HepG2 (cell line): ENCODE measurements around the gene DDR1. TPM values are rescaled to one million over a fixed set of nuclear protein-coding genes. Genes with fewer than 3 reads are reported as not detected.

ENCODE experiments used
- GATAD1 ChIP-seq: IDR thresholded peaks from 2 replicates; pipeline ENCODE4 v1.6.1; 2016; ENCODE audit warnings: missing genetic modification reagents, missing compliant biosample characterization
- KDM6A ChIP-seq: IDR thresholded peaks from 2 replicates; pipeline ENCODE4 v1.6.1; 2016; ENCODE audit warnings: low read depth
- KMT2B ChIP-seq: IDR thresholded peaks from 2 replicates; pipeline ENCODE4 v1.6.1; 2016; ENCODE audit warnings: missing genetic modification reagents, missing compliant biosample characterization
- MAF1 ChIP-seq: sonication (generic); formaldehyde crosslinking; IDR thresholded peaks from 2 replicates; pipeline ENCODE4 v1.5.0; 2020; ENCODE audit warnings: missing genetic modification reagents, borderline replicate concordance
- NFYB ChIP-seq: sonication (generic); formaldehyde crosslinking; IDR thresholded peaks from 2 replicates; pipeline ENCODE4 v1.4.0; 2020; ENCODE audit warnings: missing genetic modification reagents
- PITX1 ChIP-seq: sonication (generic); formaldehyde crosslinking; IDR thresholded peaks from 2 replicates; pipeline ENCODE4 v1.5.1; 2020; ENCODE audit warnings: mild to moderate bottlenecking, missing genetic modification reagents
- RARG ChIP-seq: sonication (generic); formaldehyde crosslinking; IDR thresholded peaks from 2 replicates; pipeline ENCODE4 v1.4.0; 2020; ENCODE audit warnings: low read depth, mild to moderate bottlenecking, missing genetic modification reagents
- RBFOX2 ChIP-seq: fragments of 200-400 bp; formaldehyde crosslinking; IDR thresholded peaks from 2 replicates; pipeline ENCODE4 v1.6.1; 2017; ENCODE audit warnings: low read depth, mild to moderate bottlenecking, low read length
- RFX1 ChIP-seq: fragments of 450-650 bp; IDR thresholded peaks from 2 replicates; pipeline ENCODE4 v1.6.1; 2017
- SALL2 ChIP-seq: sonication (generic); formaldehyde crosslinking; IDR thresholded peaks from 2 replicates; pipeline ENCODE4 v1.8.1; 2023; ENCODE audit warnings: mild to moderate bottlenecking, missing genetic modification reagents, inconsistent platforms
- TARDBP ChIP-seq: sonication (generic); formaldehyde crosslinking; IDR thresholded peaks from 2 replicates; pipeline ENCODE4 v1.8.0; 2022; ENCODE audit warnings: mild to moderate bottlenecking, missing genetic modification reagents
- ZNF138 ChIP-seq: sonication (generic); formaldehyde crosslinking; IDR thresholded peaks from 2 replicates; pipeline ENCODE4 v1.5.0; 2020; ENCODE audit warnings: mild to moderate bottlenecking, low read depth, missing genetic modification reagents
- ZNF720 ChIP-seq: sonication (generic); formaldehyde crosslinking; IDR thresholded peaks from 2 replicates; pipeline ENCODE4 v1.4.0; 2020; ENCODE audit warnings: missing genetic modification reagents
- polyA plus RNA-seq, 8 experiments: library from polyadenylated mRNA; depleted of rRNA in 3 of 8; stranded (reverse) in 7 of 8; unstranded in 1 of 8; fragments of >200 nt; fragmentation: Illumina TruSeq in 4 of 8; extraction: Trizol in 4 of 8; gene quantifications; 2 replicates each; pipeline versions ENCODE4 v1.2.1 to v1.2.3, GENCODE V29; 2011 to 2016; ENCODE audit warnings: low read depth in 4 of 8, missing spikeins in 1 of 8, mixed read lengths in 1 of 8; ENCODE audit not compliant: insufficient read depth in 1 of 8
- total RNA-seq, 5 experiments: library from RNA; depleted of rRNA; stranded (reverse); fragments of >200 nt; fragmentation: Illumina TruSeq; extraction: Trizol; gene quantifications; 2 replicates each; pipeline ENCODE4 v1.2.3, GENCODE V29; 2016; ENCODE audit warnings: low read depth in 1 of 5
- TF ChIP-seq, protein P1 (sequence below), 2 experiments: sonication (generic) in 1 of 2; formaldehyde crosslinking in 1 of 2; IDR thresholded peaks; 2 replicates each; pipeline versions ENCODE4 v1.4.0 to v1.6.1; 2016 to 2020; ENCODE audit warnings: borderline replicate concordance in 1 of 2, low read depth in 1 of 2, mild to moderate bottlenecking in 1 of 2, missing genetic modification reagents in 1 of 2
- TF ChIP-seq, protein P2 (sequence below): IDR thresholded peaks from 2 replicates; pipeline ENCODE4 v1.6.1; 2012; ENCODE audit warnings: low read depth, low read length, improper control_type of control experiment
- TF ChIP-seq, protein P3 (sequence below): sonication (generic); formaldehyde crosslinking; IDR thresholded peaks from 2 replicates; pipeline ENCODE4 v1.4.0; 2020; ENCODE audit warnings: mild to moderate bottlenecking, missing genetic modification reagents, borderline replicate concordance

Gene DDR1
- total and polyA plus RNA-seq, 2 of the 13 experiments (the other 11 are each of a cell fraction or from before 2014, with no cell fraction given) = 16.7 to 20.2 TPM

DNA sequence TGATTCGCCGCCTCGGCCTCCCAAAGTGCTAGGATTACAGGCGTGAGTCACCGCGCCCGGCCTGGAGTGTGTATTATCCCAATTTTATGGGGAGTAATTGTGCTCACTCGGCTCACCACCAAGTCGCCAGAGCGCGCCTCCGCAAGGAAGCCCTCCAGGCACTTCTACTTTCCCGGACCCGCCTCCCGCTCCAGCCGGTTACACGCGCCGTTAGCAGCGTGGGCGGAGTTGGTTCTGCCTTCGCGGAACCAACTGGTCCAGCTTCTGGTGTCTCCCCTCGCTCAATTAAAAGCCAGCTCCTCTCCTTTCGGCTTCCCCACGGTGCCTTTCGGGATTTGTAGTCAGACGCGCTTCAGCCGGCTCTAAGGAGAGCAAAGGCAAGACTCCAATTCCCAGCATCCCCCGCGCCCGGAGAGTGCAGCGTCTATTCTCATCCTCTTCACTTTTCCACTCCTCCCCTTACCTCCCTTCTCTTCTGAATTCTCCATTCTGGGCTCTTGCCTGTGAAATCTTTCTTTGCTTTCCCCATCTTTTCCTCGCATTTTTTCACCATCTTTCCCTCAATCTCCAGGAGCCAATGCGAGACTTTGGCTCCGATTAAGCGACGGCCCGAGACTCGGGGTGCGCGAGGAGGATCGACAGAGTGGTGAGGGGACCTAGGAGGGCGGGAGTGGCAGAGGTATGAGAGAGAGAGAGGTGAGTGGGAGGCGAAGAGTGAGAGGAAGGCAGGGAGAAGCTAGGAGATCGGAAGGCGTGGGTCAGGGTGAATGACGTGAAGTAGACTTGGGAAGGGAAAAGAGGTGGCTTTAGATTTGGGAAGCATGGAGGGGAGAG, 23.7 kb downstream of the DDR1 start, which contains the start of gene GTF2H4 (continued):
- TF ChIP-seq, protein P1, sequence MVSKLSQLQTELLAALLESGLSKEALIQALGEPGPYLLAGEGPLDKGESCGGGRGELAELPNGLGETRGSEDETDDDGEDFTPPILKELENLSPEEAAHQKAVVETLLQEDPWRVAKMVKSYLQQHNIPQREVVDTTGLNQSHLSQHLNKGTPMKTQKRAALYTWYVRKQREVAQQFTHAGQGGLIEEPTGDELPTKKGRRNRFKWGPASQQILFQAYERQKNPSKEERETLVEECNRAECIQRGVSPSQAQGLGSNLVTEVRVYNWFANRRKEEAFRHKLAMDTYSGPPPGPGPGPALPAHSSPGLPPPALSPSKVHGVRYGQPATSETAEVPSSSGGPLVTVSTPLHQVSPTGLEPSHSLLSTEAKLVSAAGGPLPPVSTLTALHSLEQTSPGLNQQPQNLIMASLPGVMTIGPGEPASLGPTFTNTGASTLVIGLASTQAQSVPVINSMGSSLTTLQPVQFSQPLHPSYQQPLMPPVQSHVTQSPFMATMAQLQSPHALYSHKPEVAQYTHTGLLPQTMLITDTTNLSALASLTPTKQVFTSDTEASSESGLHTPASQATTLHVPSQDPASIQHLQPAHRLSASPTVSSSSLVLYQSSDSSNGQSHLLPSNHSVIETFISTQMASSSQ (IDR thresholded peaks at IDR 0.05; ENCODE audit: low read depth) = peak; percentile 12
- TF ChIP-seq, protein P1 (CRISPR knock-in tag; IDR thresholded peaks at IDR 0.05; ENCODE audit: borderline replicate concordance) = peak; percentile 88
- TF ChIP-seq ZNF720 (CRISPR knock-in tag) (no peak), RARG (CRISPR knock-in tag) (no peak), KMT2B (CRISPR knock-in tag) (peak; percentile 90), TARDBP (CRISPR knock-in tag) (peak; percentile 97), RFX1 (no peak), MAF1 (CRISPR knock-in tag) (no peak), NFYB (CRISPR knock-in tag) (peak; percentile 61), KDM6A (no peak), PITX1 (CRISPR knock-in tag) (peak; percentile 75), GATAD1 (peak; percentile 98), RBFOX2 (peak; percentile 59), SALL2 (CRISPR knock-in tag) (no peak), ZNF138 (no peak)
- TF ChIP-seq, protein P2, sequence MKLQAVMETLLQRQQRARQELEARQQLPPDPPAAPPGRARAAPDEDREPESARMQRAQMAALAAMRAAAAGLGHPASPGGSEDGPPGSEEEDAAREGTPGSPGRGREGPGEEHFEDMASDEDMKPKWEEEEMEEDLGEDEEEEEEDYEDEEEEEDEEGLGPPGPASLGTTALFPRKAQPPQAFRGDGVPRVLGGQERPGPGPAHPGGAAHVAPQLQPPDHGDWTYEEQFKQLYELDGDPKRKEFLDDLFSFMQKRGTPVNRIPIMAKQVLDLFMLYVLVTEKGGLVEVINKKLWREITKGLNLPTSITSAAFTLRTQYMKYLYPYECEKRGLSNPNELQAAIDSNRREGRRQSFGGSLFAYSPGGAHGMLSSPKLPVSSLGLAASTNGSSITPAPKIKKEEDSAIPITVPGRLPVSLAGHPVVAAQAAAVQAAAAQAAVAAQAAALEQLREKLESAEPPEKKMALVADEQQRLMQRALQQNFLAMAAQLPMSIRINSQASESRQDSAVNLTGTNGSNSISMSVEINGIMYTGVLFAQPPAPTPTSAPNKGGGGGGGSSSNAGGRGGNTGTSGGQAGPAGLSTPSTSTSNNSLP = peak; percentile 70
- TF ChIP-seq, protein P3, sequence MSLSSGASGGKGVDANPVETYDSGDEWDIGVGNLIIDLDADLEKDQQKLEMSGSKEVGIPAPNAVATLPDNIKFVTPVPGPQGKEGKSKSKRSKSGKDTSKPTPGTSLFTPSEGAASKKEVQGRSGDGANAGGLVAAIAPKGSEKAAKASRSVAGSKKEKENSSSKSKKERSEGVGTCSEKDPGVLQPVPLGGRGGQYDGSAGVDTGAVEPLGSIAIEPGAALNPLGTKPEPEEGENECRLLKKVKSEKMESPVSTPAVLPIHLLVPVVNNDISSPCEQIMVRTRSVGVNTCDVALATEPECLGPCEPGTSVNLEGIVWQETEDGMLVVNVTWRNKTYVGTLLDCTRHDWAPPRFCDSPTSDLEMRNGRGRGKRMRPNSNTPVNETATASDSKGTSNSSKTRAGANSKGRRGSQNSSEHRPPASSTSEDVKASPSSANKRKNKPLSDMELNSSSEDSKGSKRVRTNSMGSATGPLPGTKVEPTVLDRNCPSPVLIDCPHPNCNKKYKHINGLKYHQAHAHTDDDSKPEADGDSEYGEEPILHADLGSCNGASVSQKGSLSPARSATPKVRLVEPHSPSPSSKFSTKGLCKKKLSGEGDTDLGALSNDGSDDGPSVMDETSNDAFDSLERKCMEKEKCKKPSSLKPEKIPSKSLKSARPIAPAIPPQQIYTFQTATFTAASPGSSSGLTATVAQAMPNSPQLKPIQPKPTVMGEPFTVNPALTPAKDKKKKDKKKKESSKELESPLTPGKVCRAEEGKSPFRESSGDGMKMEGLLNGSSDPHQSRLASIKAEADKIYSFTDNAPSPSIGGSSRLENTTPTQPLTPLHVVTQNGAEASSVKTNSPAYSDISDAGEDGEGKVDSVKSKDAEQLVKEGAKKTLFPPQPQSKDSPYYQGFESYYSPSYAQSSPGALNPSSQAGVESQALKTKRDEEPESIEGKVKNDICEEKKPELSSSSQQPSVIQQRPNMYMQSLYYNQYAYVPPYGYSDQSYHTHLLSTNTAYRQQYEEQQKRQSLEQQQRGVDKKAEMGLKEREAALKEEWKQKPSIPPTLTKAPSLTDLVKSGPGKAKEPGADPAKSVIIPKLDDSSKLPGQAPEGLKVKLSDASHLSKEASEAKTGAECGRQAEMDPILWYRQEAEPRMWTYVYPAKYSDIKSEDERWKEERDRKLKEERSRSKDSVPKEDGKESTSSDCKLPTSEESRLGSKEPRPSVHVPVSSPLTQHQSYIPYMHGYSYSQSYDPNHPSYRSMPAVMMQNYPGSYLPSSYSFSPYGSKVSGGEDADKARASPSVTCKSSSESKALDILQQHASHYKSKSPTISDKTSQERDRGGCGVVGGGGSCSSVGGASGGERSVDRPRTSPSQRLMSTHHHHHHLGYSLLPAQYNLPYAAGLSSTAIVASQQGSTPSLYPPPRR (CRISPR knock-in tag) = no peak; the same call in 1 of the 2 replicates
